ENCODE results near the gene BRPF1.

The BRPF1 gene

DNA sequence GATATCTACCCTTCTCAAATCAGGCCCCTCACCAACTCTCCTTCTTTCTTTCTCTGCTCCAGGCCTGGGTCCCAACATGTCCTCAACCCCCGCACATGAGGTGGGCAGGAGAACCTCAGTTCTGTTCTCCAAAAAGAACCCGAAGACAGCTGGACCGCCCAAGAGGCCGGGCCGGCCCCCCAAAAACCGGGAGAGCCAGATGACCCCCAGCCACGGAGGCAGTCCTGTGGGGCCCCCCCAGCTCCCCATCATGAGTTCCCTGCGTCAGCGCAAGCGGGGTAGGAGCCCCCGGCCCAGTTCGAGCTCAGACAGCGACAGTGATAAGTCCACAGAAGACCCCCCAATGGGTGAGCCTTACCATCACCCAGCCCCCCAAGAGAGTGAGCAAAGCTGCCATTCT is 12.6 kb downstream of the BRPF1 start:
- Histone ChIP-seq H4K91ac (ENCODE audit: low read length) (no peak overlapping the region), H4K8ac (ENCODE audit: low read length) (no peak overlapping the region), H3K9ac (ENCODE audit: low read length) (no peak overlapping the region), H3K4me3 (ENCODE audit: insufficient read depth in 1 of 2, low read depth in 1 of 2, low read length in 2 of 2) (no peak overlapping the region), H3K4ac (ENCODE audit: low read depth in 1 of 2, low read length in 2 of 2) (no peak overlapping the region), H3K4me2 (ENCODE audit: low read length, poor library complexity, severe bottlenecking) (no peak overlapping the region), H2AK5ac (ENCODE audit: low read length, severe bottlenecking) (no peak overlapping the region), H2BK12ac (ENCODE audit: low read length in 2 of 2) (no peak overlapping the region), H2BK120ac (ENCODE audit: low read depth, low read length) (no peak overlapping the region), H3K36me3 (ENCODE audit: control insufficient read depth in 1 of 2, insufficient read depth in 2 of 2, low read depth in 1 of 2, low read length in 2 of 2) (peaks cover 88 to 96% of the 10 kb centered on the region in 2 experiments), H3K27me3 (ENCODE audit: control insufficient read depth in 1 of 2, insufficient read depth in 1 of 2, low read length in 2 of 2) (no peaks in the 10 kb centered on the region), H3K4me1 (ENCODE audit: control insufficient read depth, insufficient read depth, low read depth, low read length) (peaks cover 16% of the 10 kb centered on the region), H3K27ac (ENCODE audit: low read length, poor library complexity, severe bottlenecking) (no peak overlapping the region), H3K79me1 (replicated peaks; ENCODE audit: low read length, poor library complexity, severe bottlenecking) (peaks cover 49% of the 10 kb centered on the region), H2BK5ac (ENCODE audit: low read depth, low read length, poor library complexity, severe bottlenecking) (no peak overlapping the region), H3K14ac (ENCODE audit: low read length in 2 of 2) (no peak overlapping the region), H3K18ac (ENCODE audit: low read depth in 1 of 2, low read length in 2 of 2) (no peak overlapping the region), H2BK15ac (ENCODE audit: low read depth, poor library complexity, severe bottlenecking) (peak overlapping the region; percentile 26), H3K9me3 (ENCODE audit: control insufficient read depth, low read length) (no peaks in the 10 kb centered on the region), H3K23ac (ENCODE audit: low read length in 2 of 2) (no peak overlapping the region), H2AFZ (ENCODE audit: low read depth, low read length) (no peak overlapping the region)
- WGBS, result 96% methylated on average over 12 of the region's 13 CpGs
- no peak for DNase-seq

DNA sequence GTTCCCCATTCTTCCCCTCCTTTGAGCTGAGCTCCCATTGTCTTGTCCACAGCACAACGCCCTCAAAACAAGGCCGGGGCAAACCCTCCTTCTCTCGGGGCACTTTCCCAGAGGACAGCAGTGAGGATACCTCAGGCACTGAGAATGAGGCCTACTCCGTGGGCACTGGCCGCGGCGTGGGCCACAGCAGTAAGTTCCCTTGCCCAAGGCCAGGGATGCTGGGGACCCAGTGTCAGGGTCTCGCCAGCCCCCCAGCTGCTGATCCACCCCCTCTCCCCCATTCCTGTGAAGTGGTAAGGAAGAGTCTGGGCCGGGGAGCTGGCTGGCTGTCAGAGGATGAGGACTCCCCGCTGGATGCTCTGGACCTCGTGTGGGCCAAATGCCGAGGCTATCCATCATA is 14.0 kb downstream of the BRPF1 start:
- H3K23ac ChIP-seq (ENCODE audit: low read length in 2 of 2), result no peak overlapping the region
- no peak overlapping the region for H2AK5ac ChIP-seq (ENCODE audit: low read length, severe bottlenecking)
- no peak overlapping the region for H3K4ac ChIP-seq (ENCODE audit: low read depth in 1 of 2, low read length in 2 of 2)
- H3K14ac ChIP-seq (ENCODE audit: low read length in 2 of 2), result no peak overlapping the region
- no peaks in the 10 kb centered on the region for H3K27me3 ChIP-seq (ENCODE audit: control insufficient read depth in 1 of 2, insufficient read depth in 1 of 2, low read length in 2 of 2)
- H3K79me1 ChIP-seq (replicated peaks; ENCODE audit: low read length, poor library complexity, severe bottlenecking), result peaks cover 38% of the 10 kb centered on the region
- peak overlapping the region; percentile 9 for H3K27ac ChIP-seq (ENCODE audit: low read length, poor library complexity, severe bottlenecking)
- 86% methylated on average over 3 of the region's 12 CpGs for WGBS
- H3K9ac ChIP-seq (ENCODE audit: low read length), result no peak overlapping the region
- H3K18ac ChIP-seq (ENCODE audit: low read depth in 1 of 2, low read length in 2 of 2), result no peak overlapping the region
- no peak overlapping the region for H2AFZ ChIP-seq (ENCODE audit: low read depth, low read length)
- H3K4me1 ChIP-seq (ENCODE audit: control insufficient read depth, insufficient read depth, low read depth, low read length), result peaks cover 19% of the 10 kb centered on the region
- peak overlapping the region in 1 of 2 experiments; percentile 29 for H3K4me3 ChIP-seq (ENCODE audit: insufficient read depth in 1 of 2, low read depth in 1 of 2, low read length in 2 of 2)
- no peak overlapping the region for H2BK120ac ChIP-seq (ENCODE audit: low read depth, low read length)
- H4K91ac ChIP-seq (ENCODE audit: low read length), result no peak overlapping the region
- H3K4me2 ChIP-seq (ENCODE audit: low read length, poor library complexity, severe bottlenecking), result no peak overlapping the region
- H3K9me3 ChIP-seq (ENCODE audit: control insufficient read depth, low read length), result no peaks in the 10 kb centered on the region
- H3K36me3 ChIP-seq (ENCODE audit: control insufficient read depth in 1 of 2, insufficient read depth in 2 of 2, low read depth in 1 of 2, low read length in 2 of 2), result peaks cover 76 to 82% of the 10 kb centered on the region in 2 experiments
- no peak for DNase-seq
- H2BK15ac ChIP-seq (ENCODE audit: low read depth, poor library complexity, severe bottlenecking), result no peak overlapping the region
- no peak overlapping the region for H4K8ac ChIP-seq (ENCODE audit: low read length)
- peak overlapping the region in 1 of 2 experiments; percentile 34 for H2BK12ac ChIP-seq (ENCODE audit: low read length in 2 of 2)
- no peak overlapping the region for H2BK5ac ChIP-seq (ENCODE audit: low read depth, low read length, poor library complexity, severe bottlenecking)

- WGBS, result 58% methylated on average over 3 of the region's 5 CpGs
- H4K8ac ChIP-seq (ENCODE audit: low read length), result no peak overlapping the region
- DNase-seq, result peak; percentile 72
Measured at GRCh38 chr3:9746330-9746729, 14.8 kb downstream of the BRPF1 start.

DNA sequence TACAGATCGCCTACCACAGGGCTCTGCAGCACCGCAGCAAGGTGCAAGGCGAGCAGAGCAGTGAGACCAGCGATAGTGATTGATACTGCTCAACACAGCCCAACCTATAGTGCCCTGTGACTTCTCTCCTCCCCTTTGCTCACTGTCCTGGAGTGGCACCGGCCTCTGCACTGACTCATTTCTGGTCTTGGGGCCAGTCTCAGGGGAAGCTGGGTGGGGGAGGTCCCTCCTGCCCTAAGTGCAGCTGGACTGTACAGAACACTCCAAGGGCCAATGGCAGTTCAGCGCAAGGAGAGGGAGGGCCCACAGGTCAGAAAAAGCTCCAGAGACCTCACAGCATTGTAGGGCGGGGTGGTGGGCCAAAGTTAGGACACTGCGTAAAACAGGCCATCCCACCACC is 15.7 kb downstream of the BRPF1 start:
- 59% methylated on average over 3 of the region's 8 CpGs for WGBS
- H2BK5ac ChIP-seq (ENCODE audit: low read depth, low read length, poor library complexity, severe bottlenecking), result no peak overlapping the region
- peak; percentile 85 for DNase-seq
- H3K36me3 ChIP-seq (ENCODE audit: control insufficient read depth in 1 of 2, insufficient read depth in 2 of 2, low read depth in 1 of 2, low read length in 2 of 2), result peaks cover 65 to 76% of the 10 kb centered on the region in 2 experiments
- no peak overlapping the region for H3K9ac ChIP-seq (ENCODE audit: low read length)
- H3K4me3 ChIP-seq (ENCODE audit: insufficient read depth in 1 of 2, low read depth in 1 of 2, low read length in 2 of 2), result peak overlapping the region in 1 of 2 experiments; percentile 42
- H3K9me3 ChIP-seq (ENCODE audit: control insufficient read depth, low read length), result no peaks in the 10 kb centered on the region
- peak overlapping the region in 1 of 2 experiments; percentile 16 for H3K23ac ChIP-seq (ENCODE audit: low read length in 2 of 2)
- H3K4me1 ChIP-seq (ENCODE audit: control insufficient read depth, insufficient read depth, low read depth, low read length), result peaks cover 26% of the 10 kb centered on the region
- no peaks in the 10 kb centered on the region for H3K27me3 ChIP-seq (ENCODE audit: control insufficient read depth in 1 of 2, insufficient read depth in 1 of 2, low read length in 2 of 2)
- H2BK12ac ChIP-seq (ENCODE audit: low read length in 2 of 2), result peak overlapping the region in 1 of 2 experiments; percentile 63
- peak overlapping the region in 1 of 2 experiments; percentile 49 for H3K4ac ChIP-seq (ENCODE audit: low read depth in 1 of 2, low read length in 2 of 2)
- peak overlapping the region; percentile 35 for H2BK120ac ChIP-seq (ENCODE audit: low read depth, low read length)
- no peak overlapping the region for H3K14ac ChIP-seq (ENCODE audit: low read length in 2 of 2)
- H2BK15ac ChIP-seq (ENCODE audit: low read depth, poor library complexity, severe bottlenecking), result peak overlapping the region; percentile 50
- peak overlapping the region; percentile 23 to 81 for H3K18ac ChIP-seq (ENCODE audit: low read depth in 1 of 2, low read length in 2 of 2)
- peak overlapping the region; percentile 1 for H3K27ac ChIP-seq (ENCODE audit: low read length, poor library complexity, severe bottlenecking)
- H3K4me2 ChIP-seq (ENCODE audit: low read length, poor library complexity, severe bottlenecking), result no peak overlapping the region
- peaks cover 38% of the 10 kb centered on the region for H3K79me1 ChIP-seq (replicated peaks; ENCODE audit: low read length, poor library complexity, severe bottlenecking)
- H4K91ac ChIP-seq (ENCODE audit: low read length), result peak overlapping the region; percentile 83
- peak overlapping the region; percentile 70 for H4K8ac ChIP-seq (ENCODE audit: low read length)
- H2AFZ ChIP-seq (ENCODE audit: low read depth, low read length), result no peak overlapping the region
- H2AK5ac ChIP-seq (ENCODE audit: low read length, severe bottlenecking), result no peak overlapping the region

More at GRCh38 chr3:9746330-9746729, 14.8 kb downstream of the BRPF1 start:
- no peaks in the 10 kb centered on the region for H3K9me3 ChIP-seq (ENCODE audit: control insufficient read depth, low read length)
- peak overlapping the region; percentile 26 for H3K27ac ChIP-seq (ENCODE audit: low read length, poor library complexity, severe bottlenecking)
- H3K79me1 ChIP-seq (replicated peaks; ENCODE audit: low read length, poor library complexity, severe bottlenecking), result peaks cover 36% of the 10 kb centered on the region
- no peak overlapping the region for H2AK5ac ChIP-seq (ENCODE audit: low read length, severe bottlenecking)
- H4K91ac ChIP-seq (ENCODE audit: low read length), result no peak overlapping the region
- no peaks in the 10 kb centered on the region for H3K27me3 ChIP-seq (ENCODE audit: control insufficient read depth in 1 of 2, insufficient read depth in 1 of 2, low read length in 2 of 2)
- H3K36me3 ChIP-seq (ENCODE audit: control insufficient read depth in 1 of 2, insufficient read depth in 2 of 2, low read depth in 1 of 2, low read length in 2 of 2), result peaks cover 68 to 76% of the 10 kb centered on the region in 2 experiments
- peaks cover 22% of the 10 kb centered on the region for H3K4me1 ChIP-seq (ENCODE audit: control insufficient read depth, insufficient read depth, low read depth, low read length)
- no peak overlapping the region for H3K23ac ChIP-seq (ENCODE audit: low read length in 2 of 2)
- no peak overlapping the region for H3K4me3 ChIP-seq (ENCODE audit: insufficient read depth in 1 of 2, low read depth in 1 of 2, low read length in 2 of 2)
- H2AFZ ChIP-seq (ENCODE audit: low read depth, low read length), result no peak overlapping the region
- H3K4ac ChIP-seq (ENCODE audit: low read depth in 1 of 2, low read length in 2 of 2), result no peak overlapping the region
- no peak overlapping the region for H3K4me2 ChIP-seq (ENCODE audit: low read length, poor library complexity, severe bottlenecking)
- H2BK15ac ChIP-seq (ENCODE audit: low read depth, poor library complexity, severe bottlenecking), result no peak overlapping the region
- H3K9ac ChIP-seq (ENCODE audit: low read length), result peak overlapping the region; percentile 32
- H2BK12ac ChIP-seq (ENCODE audit: low read length in 2 of 2), result peak overlapping the region in 1 of 2 experiments; percentile 34
- no peak overlapping the region for H2BK5ac ChIP-seq (ENCODE audit: low read depth, low read length, poor library complexity, severe bottlenecking)
- H2BK120ac ChIP-seq (ENCODE audit: low read depth, low read length), result no peak overlapping the region
- H3K14ac ChIP-seq (ENCODE audit: low read length in 2 of 2), result no peak overlapping the region
- H3K18ac ChIP-seq (ENCODE audit: low read depth in 1 of 2, low read length in 2 of 2), result no peak overlapping the region

Measured in mesenchymal stem cell (in vitro differentiated cells and primary cell).